SK-N-SH treated with all-trans-retinoic acid at 6 μM for 48 hours (cell line): ENCODE data around the gene CASS4.

ENCODE experiments used
- ARNTL ChIP-seq: fragments of 450-650 bp; formaldehyde crosslinking; IDR thresholded peaks from 2 replicates; pipeline ENCODE4 v1.5.0; 2020; ENCODE audit warnings: low read depth, mild to moderate bottlenecking, moderate library complexity, borderline replicate concordance
- BACH2 ChIP-seq: fragments of 250-450 bp; sonication (Bioruptor Pico); IDR thresholded peaks from 2 replicates; pipeline ENCODE4 v1.9.0; 2021; ENCODE audit warnings: mild to moderate bottlenecking, borderline replicate concordance
- CSDC2 ChIP-seq: fragments of 250-450 bp; sonication (Bioruptor Pico); IDR thresholded peaks from 2 replicates; pipeline ENCODE4 v1.5.0; 2020; ENCODE audit warnings: mild to moderate bottlenecking, moderate library complexity
- ESRRG ChIP-seq: fragments of 250-450 bp; sonication (Bioruptor Pico); IDR thresholded peaks from 2 replicates; pipeline ENCODE4 v1.6.1; 2021; ENCODE audit warnings: mild to moderate bottlenecking
- ISL1 ChIP-seq: fragments of 250-450 bp; sonication (Bioruptor Pico); IDR thresholded peaks from 2 replicates; pipeline ENCODE4 v2.1.2; 2022; ENCODE audit warnings: mild to moderate bottlenecking, moderate library complexity
- PPARA ChIP-seq: fragments of 250-450 bp; sonication (Bioruptor Pico); IDR thresholded peaks from 2 replicates; pipeline ENCODE4 v1.5.0; 2020; ENCODE audit warnings: mild to moderate bottlenecking, borderline replicate concordance
- RARB ChIP-seq: fragments of 250-450 bp; sonication (Bioruptor Pico); IDR thresholded peaks from 2 replicates; pipeline ENCODE4 v1.8.0; 2021; ENCODE audit warnings: mild to moderate bottlenecking, moderate library complexity
- TCF4 ChIP-seq: fragments of 250-450 bp; sonication (Bioruptor Pico); IDR thresholded peaks from 2 replicates; pipeline ENCODE4 v1.8.0; 2021; ENCODE audit warnings: mild to moderate bottlenecking, moderate library complexity, borderline replicate concordance
- TSHZ2 ChIP-seq: fragments of 250-450 bp; sonication (Bioruptor Pico); IDR thresholded peaks from 2 replicates; pipeline ENCODE4 v1.5.0; 2020; ENCODE audit warnings: mild to moderate bottlenecking, moderate library complexity
- ZFP3 ChIP-seq: fragments of 250-450 bp; sonication (Bioruptor Pico); IDR thresholded peaks from 2 replicates; pipeline ENCODE4 v1.5.0; 2020; ENCODE audit warnings: mild to moderate bottlenecking, moderate library complexity
- ZFP30 ChIP-seq: fragments of 450-650 bp; formaldehyde crosslinking; IDR thresholded peaks from 2 replicates; pipeline ENCODE4 v1.5.0; 2022; ENCODE audit warnings: mild to moderate bottlenecking, moderate library complexity
- TF ChIP-seq, protein P1 (sequence below): fragments of 250-450 bp; sonication (Bioruptor Pico); IDR thresholded peaks from 2 replicates; pipeline ENCODE4 v1.8.0; 2021; ENCODE audit warnings: low read depth, mild to moderate bottlenecking, moderate library complexity, borderline replicate concordance
- TF ChIP-seq, protein P2 (sequence below): fragments of 250-450 bp; sonication (Bioruptor Pico); IDR thresholded peaks from 2 replicates; pipeline ENCODE4 v1.8.0; 2020; ENCODE audit warnings: mild to moderate bottlenecking, moderate library complexity, borderline replicate concordance

- TF ChIP-seq TCF4 (CRISPR knock-in tag), result no peak
- TF ChIP-seq, protein P1, sequence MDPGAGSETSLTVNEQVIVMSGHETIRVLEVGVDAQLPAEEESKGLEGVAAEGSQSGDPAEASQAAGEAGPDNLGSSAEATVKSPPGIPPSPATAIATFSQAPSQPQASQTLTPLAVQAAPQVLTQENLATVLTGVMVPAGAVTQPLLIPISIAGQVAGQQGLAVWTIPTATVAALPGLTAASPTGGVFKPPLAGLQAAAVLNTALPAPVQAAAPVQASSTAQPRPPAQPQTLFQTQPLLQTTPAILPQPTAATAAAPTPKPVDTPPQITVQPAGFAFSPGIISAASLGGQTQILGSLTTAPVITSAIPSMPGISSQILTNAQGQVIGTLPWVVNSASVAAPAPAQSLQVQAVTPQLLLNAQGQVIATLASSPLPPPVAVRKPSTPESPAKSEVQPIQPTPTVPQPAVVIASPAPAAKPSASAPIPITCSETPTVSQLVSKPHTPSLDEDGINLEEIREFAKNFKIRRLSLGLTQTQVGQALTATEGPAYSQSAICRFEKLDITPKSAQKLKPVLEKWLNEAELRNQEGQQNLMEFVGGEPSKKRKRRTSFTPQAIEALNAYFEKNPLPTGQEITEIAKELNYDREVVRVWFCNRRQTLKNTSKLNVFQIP, result no peak
- TF ChIP-seq CSDC2, result no peak
- no peak for TF ChIP-seq ZFP3 (CRISPR knock-in tag)
- TF ChIP-seq ARNTL, result no peak
- TF ChIP-seq TSHZ2 (CRISPR knock-in tag), result no peak
- no peak for TF ChIP-seq ZFP30
- no peak for TF ChIP-seq ESRRG (CRISPR knock-in tag)
- TF ChIP-seq, protein P2, sequence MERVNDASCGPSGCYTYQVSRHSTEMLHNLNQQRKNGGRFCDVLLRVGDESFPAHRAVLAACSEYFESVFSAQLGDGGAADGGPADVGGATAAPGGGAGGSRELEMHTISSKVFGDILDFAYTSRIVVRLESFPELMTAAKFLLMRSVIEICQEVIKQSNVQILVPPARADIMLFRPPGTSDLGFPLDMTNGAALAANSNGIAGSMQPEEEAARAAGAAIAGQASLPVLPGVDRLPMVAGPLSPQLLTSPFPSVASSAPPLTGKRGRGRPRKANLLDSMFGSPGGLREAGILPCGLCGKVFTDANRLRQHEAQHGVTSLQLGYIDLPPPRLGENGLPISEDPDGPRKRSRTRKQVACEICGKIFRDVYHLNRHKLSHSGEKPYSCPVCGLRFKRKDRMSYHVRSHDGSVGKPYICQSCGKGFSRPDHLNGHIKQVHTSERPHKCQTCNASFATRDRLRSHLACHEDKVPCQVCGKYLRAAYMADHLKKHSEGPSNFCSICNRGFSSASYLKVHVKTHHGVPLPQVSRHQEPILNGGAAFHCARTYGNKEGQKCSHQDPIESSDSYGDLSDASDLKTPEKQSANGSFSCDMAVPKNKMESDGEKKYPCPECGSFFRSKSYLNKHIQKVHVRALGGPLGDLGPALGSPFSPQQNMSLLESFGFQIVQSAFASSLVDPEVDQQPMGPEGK (CRISPR knock-in tag), result no peak
- TF ChIP-seq ISL1, result no peak
- no peak for TF ChIP-seq PPARA
- no peak for TF ChIP-seq RARB (CRISPR knock-in tag)
- no peak for TF ChIP-seq BACH2 (CRISPR knock-in tag)
Observed at GRCh38 chr20:56420940-56421688, 9.1 kb downstream of the CASS4 start.
